ENCODE measurements around the gene CENPO. TPM values are rescaled to one million over a fixed set of nuclear protein-coding genes. Genes with fewer than 3 reads are reported as not detected.
"Not testable (repeated sequence)": the region's sequence is repeated elsewhere in the genome, so short reads cannot be mapped to it uniquely, and the experiment has no call there.

Gene CENPO
- total RNA-seq, 1 donor: 26.3 TPM

DNA sequence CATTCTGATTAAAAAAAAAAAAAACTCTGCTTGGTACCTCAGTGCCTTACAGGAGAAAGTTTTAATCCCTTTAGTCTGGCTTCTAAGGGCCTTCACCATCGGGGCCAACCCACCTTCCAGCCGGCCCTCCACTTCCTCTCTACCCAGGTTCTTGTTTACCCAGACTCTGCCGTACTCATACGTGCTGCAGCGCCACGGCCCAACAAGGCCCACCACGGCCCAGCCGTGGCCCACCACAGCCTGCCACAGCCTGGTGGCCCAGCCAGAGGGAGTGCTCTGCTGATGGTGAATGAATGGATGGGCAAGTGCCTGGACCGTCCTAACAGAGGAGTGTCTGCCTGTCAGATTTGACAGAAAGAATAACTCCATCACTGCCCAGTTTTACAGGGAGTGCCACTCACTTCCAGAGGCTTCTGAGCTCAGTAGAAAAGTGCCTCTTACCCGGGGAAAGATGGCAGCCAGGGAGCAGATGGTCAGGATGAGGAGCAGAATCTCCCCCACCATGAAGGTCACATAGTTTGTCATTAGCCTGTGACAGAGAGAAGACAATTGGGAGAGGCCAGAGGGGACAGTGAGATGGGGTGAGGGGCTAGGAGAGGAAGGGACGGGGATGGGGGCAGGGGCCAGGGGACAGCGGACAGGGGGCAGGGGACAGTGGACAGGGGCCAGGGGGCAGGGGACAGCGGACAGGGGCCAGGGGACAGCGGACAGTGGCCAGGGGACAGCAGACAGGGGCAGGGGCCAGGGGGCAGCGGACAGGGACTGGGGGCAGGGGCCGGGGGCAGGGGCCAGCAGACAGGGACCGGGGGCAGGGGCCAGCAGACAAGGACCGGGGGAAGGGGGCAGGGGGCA, 38.2 kb downstream of the CENPO start:
- no peak overlapping the region for H3K4me3 ChIP-seq (ENCODE audit: low read depth, low read length)
- DNase-seq (ENCODE audit: low read depth): no peak
- TF ChIP-seq, protein P1, sequence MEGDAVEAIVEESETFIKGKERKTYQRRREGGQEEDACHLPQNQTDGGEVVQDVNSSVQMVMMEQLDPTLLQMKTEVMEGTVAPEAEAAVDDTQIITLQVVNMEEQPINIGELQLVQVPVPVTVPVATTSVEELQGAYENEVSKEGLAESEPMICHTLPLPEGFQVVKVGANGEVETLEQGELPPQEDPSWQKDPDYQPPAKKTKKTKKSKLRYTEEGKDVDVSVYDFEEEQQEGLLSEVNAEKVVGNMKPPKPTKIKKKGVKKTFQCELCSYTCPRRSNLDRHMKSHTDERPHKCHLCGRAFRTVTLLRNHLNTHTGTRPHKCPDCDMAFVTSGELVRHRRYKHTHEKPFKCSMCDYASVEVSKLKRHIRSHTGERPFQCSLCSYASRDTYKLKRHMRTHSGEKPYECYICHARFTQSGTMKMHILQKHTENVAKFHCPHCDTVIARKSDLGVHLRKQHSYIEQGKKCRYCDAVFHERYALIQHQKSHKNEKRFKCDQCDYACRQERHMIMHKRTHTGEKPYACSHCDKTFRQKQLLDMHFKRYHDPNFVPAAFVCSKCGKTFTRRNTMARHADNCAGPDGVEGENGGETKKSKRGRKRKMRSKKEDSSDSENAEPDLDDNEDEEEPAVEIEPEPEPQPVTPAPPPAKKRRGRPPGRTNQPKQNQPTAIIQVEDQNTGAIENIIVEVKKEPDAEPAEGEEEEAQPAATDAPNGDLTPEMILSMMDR (IDR thresholded peaks at IDR 0.05; ENCODE audit: insufficient read depth, low read depth, low read length): no peak

DNA sequence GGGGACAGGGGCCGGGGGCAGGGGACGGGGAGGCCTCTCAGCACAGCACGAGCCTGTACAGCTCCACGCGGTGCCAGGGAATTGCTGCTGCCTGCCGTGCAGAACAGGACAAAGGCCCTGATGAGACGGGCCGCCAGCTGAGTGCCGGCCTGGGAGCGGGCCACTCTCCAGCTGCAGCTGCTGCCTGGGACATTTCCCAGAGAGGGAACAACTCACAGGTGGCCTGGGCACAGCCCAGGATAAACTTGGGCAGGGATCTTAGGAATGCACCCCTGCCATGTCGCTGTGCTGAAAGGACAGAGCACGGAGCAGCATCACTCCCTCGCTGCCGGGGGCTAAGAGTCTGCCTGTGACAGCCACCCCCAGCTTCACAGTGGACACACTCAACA, 38.8 kb downstream of the CENPO start:
- no peak overlapping the region for H3K4me3 ChIP-seq (ENCODE audit: low read depth, low read length)
- no peak for DNase-seq (ENCODE audit: low read depth)
- TF ChIP-seq, protein P1 (IDR thresholded peaks at IDR 0.05; ENCODE audit: insufficient read depth, low read depth, low read length): no peak

DNA sequence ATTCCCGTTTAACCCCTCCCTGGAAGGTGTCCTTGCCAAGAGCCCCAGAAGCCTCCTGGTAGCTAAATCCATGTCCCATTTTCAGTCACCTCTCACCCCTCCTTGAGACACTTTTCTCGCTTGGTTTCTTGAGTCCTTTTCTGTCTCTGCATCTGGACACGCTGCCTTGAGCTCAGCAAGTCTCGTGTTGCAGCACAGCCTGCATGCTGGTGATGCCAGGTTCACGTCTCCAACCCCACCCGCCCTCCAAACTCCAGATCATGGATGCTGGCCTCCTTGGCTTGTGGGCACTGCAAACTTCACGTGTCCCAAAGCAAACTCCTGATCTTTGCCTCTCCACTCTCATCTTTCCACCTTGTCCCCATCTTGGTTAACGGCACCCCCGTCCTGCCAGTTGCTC, 39.3 kb downstream of the CENPO start:
- no peak for DNase-seq (ENCODE audit: low read depth)
- TF ChIP-seq, protein P1 (IDR thresholded peaks at IDR 0.05; ENCODE audit: insufficient read depth, low read depth, low read length): no peak
- H3K4me3 ChIP-seq (ENCODE audit: low read depth, low read length): no peak overlapping the region

DNA sequence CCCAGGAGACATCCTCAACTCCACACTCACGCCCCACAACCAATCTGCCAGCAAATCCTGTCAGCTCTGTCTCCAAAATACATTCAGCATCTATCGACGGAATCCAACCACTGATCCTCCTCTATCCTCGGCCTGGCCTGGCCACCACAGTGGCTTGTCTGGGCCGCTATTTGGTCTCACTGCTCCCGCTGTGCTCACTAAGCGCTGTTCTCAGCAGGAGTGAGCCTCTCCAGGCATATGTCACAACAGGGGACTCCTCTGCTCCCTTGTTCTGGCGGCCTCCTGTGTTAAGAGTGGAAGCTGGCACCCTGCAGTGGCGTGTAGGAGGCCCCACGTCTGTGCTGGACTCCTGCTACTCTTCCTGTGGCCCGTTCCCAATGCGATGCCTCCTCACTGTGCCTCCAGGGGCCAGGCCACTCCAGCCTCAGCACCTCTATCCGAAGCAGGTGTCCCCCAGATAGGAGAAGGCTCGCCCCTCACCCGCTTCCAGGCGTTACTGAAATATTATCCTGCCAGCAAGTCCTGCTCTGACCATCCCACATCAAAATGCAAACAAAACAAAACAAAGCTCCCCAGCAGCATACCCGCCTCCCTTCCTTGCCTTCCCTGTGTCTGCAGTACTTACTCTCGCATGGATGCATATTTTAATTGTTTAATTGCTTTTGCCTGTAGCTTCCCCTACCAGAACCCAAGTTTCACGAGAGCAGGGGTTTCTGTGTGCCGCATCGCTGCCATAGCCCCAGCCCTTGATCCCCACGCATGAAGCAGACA, 39.9 kb downstream of the CENPO start:
- TF ChIP-seq, protein P1 (IDR thresholded peaks at IDR 0.05; ENCODE audit: insufficient read depth, low read depth, low read length): no peak
- no peak overlapping the region for H3K4me3 ChIP-seq (ENCODE audit: low read depth, low read length)
- DNase-seq (ENCODE audit: low read depth): no peak

DNA sequence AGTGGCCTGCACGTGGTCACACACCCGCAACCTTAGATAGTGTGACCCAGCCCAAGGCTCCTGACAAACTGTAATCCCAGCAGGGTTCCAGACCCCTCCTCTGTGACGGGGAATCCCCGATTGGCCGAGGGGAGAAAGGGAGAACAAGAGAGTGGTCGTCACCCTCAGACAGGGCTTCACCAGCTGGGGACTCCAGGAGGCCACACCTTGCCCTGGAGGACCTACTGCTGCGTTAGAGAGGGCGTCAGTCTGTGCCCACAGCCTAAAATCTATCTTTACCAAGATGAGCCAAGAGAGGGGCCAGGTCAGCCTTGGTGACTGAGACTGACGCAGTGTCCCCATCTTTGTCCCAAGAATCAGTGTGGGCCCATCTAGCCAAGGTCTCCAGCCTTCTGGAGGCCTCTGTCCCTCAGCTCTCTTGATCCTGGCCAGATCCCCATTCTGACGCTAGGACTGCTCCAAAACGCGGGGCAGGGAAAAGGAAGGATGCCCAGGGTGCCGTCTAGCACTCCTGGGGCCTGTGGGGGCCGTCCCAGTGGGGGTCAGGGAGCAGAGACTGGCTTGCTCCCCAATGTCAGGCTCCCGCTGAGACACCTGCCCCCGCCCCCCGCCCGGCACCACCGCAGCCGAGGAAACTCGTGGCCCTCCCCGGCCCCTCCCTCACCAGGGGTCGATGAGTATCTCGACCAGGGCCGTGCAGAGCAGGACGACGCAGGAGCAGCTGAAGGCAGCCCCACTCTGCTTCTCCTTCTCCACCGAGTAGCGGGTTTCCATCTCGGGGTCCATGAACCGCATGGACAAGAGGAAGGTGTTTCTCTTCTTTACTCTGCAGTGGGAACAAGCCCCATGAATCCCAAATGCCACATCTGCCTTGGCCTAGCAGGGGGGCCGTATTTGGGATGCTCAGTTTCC, 40.9 kb downstream of the CENPO start:
- DNase-seq (ENCODE audit: low read depth): no peak
- H3K4me3 ChIP-seq (ENCODE audit: low read depth, low read length): no peak overlapping the region
- TF ChIP-seq, protein P1 (IDR thresholded peaks at IDR 0.05; ENCODE audit: insufficient read depth, low read depth, low read length): no peak

DNA sequence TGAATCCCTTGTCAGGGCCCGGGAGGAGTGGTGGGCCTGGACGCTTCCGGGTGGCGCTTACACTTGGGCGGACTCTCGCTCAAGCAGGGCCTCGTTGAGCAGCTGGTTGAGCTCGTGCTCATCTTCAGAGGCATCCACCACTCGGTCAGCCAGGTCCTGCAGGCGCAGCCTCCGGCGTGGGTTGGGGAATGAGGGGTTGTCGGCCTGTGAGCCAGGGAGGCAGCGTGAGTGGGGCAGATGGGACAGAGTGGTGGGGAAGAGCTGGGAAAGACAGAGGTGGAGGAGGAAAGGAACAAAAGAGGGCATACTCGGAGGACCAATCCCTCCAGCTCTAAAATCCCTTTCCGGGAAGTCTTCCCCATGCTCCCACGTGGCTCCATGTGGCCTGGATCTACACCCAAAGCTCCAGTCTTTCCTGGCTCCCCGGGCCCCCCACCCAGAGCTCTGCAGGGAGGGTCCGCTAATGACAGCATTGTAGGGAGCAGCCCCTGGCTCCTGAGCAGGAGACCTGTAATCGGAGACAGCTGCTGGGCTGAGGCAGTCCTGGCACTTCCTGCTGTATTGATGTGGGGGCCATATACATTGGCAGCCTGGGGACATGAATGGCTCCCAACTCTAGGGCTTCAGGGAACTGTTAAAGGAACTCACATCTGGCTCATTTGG, 41.6 kb downstream of the CENPO start:
- H3K4me3 ChIP-seq (ENCODE audit: low read depth, low read length): no peak overlapping the region
- no peak for DNase-seq (ENCODE audit: low read depth)
- TF ChIP-seq, protein P1 (IDR thresholded peaks at IDR 0.05; ENCODE audit: insufficient read depth, low read depth, low read length): no peak

DNA sequence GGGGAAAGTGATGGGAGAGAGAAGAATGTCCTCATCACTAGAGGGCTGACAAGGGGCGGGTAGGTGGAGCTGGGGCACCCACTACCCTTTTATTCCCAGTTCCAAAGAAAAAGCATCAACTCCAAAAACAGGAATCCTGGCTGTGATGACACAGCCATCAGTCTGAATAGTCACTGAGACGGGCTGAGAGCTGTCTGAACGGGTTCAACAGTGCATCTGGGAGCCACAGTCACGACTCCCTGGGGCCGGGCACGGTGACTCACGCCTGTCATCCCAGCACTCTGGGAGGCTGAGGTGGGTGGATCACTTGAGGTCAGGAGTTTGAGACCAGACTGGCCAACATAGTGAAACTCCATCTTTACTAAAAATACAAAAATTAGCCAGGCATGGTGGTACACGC, 42.2 kb downstream of the CENPO start:
- DNase-seq (ENCODE audit: low read depth); H3K4me3 ChIP-seq (ENCODE audit: low read depth, low read length): not testable (repeated sequence)
